Activated naive CD4-positive, alpha-beta T cell treated with anti-CD3 and anti-CD28 coated beads, Interleukin-2, amount 50 U/mL, for 24 hours (primary cell): ENCODE results near the gene ETV7.
"Not testable (repeated sequence)": the region's sequence is repeated elsewhere in the genome, so short reads cannot be mapped to it uniquely, and the experiment has no call there.

ENCODE experiments used
- H3K27ac Mint-ChIP-seq: one replicate; pipeline ENCODE4 v1.8.0; 2021; ENCODE audit warnings: mild to moderate bottlenecking, mixed read lengths
- H3K27me3 Mint-ChIP-seq: one replicate; pipeline ENCODE4 v1.8.0; 2021; ENCODE audit warnings: mixed read lengths
- H3K36me3 Mint-ChIP-seq: one replicate; pipeline ENCODE4 v1.8.0; 2021; ENCODE audit warnings: mixed read lengths
- H3K4me1 Mint-ChIP-seq: one replicate; pipeline ENCODE4 v1.8.0; 2021; ENCODE audit warnings: mixed read lengths
- H3K4me3 Mint-ChIP-seq: one replicate; pipeline ENCODE4 v1.8.0; 2021; ENCODE audit warnings: mild to moderate bottlenecking, mixed read lengths
- H3K9me3 Mint-ChIP-seq: one replicate; pipeline ENCODE4 v1.8.0; 2021; ENCODE audit warnings: mixed read lengths

Gene ETV7

GRCh38 chr6:36387440-36388303, at the start of gene ETV7:
Gene ETV7 (minus strand): TSS chr6:36387669. CDS start chr6:36387541, 128 bp downstream.
- peaks cover 33% of the 10 kb centered on the region for H3K4me1 Mint-ChIP-seq
- H3K27me3 Mint-ChIP-seq, result no peaks in the 10 kb centered on the region
- H3K4me3 Mint-ChIP-seq, result peak within 1 kb of the TSS; percentile 89
- no peaks in the 10 kb centered on the region for H3K36me3 Mint-ChIP-seq
- H3K9me3 Mint-ChIP-seq, result no peaks in the 10 kb centered on the region
- peak within 1 kb of the TSS; percentile 90 for H3K27ac Mint-ChIP-seq

DNA sequence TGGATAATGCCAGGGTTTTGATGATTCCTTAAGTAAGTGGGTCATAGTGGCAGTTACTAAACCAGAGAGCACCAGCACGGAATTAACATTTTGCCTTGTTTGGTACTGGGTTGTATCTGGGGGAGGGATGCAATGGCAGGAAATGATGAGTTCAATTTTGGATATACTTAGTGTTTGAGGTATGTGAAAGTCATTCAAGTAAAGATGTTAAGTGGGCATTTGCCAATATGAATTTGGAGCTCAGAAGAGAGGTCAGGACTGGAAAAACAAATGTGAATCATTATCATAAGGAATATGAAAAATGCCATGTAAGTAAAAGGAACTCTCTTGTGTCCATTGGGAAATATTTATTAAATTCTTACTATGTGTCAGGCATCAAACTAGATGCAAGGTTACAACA, 49.0 kb upstream of the ETV7 start:
- no peak overlapping the region for H3K27ac Mint-ChIP-seq
- peaks cover 8% of the 10 kb centered on the region for H3K4me1 Mint-ChIP-seq
- no peaks in the 10 kb centered on the region for H3K27me3 Mint-ChIP-seq
- H3K36me3 Mint-ChIP-seq, result no peaks in the 10 kb centered on the region
- no peaks in the 10 kb centered on the region for H3K9me3 Mint-ChIP-seq
- no peak overlapping the region for H3K4me3 Mint-ChIP-seq

DNA sequence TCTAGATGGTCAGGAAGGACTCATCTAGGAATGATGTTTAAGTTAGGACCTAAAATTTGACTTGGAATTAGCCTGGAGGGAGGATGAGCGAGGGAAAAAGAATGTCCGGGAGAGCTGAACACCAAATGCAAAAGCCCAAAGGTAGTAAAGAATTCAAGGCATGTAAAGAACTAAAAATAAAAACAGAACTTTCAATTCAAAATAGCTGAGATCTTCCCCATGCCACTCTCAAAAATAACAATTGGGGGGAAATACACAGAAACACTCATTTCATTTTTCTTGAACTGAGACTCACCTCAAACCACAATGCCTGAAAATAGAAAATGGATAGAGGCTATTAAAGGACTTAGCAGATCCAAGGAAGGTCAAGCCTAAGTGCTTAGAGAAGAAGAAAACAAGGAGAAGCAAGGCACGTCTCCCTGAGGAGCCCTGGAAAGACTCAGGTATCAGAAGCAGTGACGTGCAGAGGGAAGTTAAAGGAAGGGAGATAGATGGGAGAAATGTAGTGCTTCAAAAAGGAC, 44.7 kb upstream of the ETV7 start:
- no peaks in the 10 kb centered on the region for H3K9me3 Mint-ChIP-seq
- no peak overlapping the region for H3K4me3 Mint-ChIP-seq
- H3K27ac Mint-ChIP-seq, result no peak overlapping the region
- H3K4me1 Mint-ChIP-seq, result no peaks in the 10 kb centered on the region
- H3K36me3 Mint-ChIP-seq, result no peaks in the 10 kb centered on the region
- no peaks in the 10 kb centered on the region for H3K27me3 Mint-ChIP-seq

DNA sequence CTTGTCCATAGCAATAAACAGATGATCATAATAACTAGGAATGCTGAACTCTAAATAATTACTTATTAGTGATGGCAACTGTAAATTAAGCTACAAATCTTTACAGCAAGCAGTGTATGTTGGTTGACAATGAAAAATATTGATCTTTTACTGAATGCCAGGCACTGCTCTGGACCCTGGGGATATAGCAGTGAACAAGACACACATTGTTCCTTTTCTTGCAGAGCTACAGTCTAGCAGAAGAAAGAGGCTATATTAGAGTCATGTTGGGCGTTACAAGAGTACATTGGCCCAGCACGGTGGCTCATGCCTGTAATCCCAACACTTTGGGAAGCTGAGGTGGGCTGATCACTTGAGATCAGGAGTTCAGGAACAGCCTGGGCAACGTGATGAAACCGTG, 43.7 kb upstream of the ETV7 start:
- no peaks in the 10 kb centered on the region for H3K4me1 Mint-ChIP-seq
- no peaks in the 10 kb centered on the region for H3K27me3 Mint-ChIP-seq
- no peaks in the 10 kb centered on the region for H3K9me3 Mint-ChIP-seq
- H3K4me3 Mint-ChIP-seq, result no peak overlapping the region
- H3K36me3 Mint-ChIP-seq, result no peaks in the 10 kb centered on the region
- no peak overlapping the region for H3K27ac Mint-ChIP-seq

DNA sequence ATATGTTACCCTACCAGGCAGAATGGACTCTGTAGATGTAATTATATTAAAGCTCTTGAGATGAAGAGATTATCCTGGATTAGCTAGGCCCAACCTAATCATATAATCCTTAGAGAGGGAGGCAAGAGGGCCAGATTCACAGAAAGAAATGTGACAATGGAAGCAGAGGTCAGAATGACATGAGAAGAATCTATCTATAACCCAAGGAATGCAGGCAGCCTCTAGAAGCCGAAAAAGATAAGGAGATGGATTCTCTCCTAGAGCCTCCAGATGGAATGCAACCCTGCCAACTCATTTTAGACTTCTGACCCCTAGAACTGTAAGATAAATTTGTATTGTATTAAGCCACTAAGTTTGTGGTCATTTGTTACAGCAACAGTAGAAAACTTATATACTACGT, 42.9 kb upstream of the ETV7 start:
- H3K27me3 Mint-ChIP-seq, result no peaks in the 10 kb centered on the region
- H3K9me3 Mint-ChIP-seq, result no peaks in the 10 kb centered on the region
- H3K4me3 Mint-ChIP-seq, result no peak overlapping the region
- no peaks in the 10 kb centered on the region for H3K36me3 Mint-ChIP-seq
- H3K4me1 Mint-ChIP-seq, result no peaks in the 10 kb centered on the region
- H3K27ac Mint-ChIP-seq, result no peak overlapping the region

DNA sequence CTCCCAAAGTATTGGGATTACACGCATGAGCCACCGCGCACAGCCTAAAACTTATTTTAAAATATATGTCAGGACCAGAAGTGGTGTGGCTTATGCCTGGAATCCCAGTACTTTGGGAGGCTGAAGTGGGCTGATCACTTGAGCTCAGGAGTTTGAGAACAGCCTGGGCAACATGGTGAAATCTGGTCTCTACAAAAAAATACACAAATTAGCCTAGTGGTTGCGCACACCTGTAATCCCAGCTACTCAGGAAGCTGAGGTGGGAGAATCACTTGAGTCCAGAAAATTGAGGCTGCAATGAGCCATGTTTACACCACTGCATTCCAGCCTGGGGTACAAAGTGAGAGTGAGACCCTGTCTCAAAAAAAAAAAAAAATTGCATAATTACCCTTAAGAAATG, 41.4 kb upstream of the ETV7 start:
- H3K9me3 Mint-ChIP-seq, result no peaks in the 10 kb centered on the region
- H3K27ac Mint-ChIP-seq, result no peak overlapping the region
- peaks cover 2% of the 10 kb centered on the region for H3K4me1 Mint-ChIP-seq
- H3K36me3 Mint-ChIP-seq, result no peaks in the 10 kb centered on the region
- H3K4me3 Mint-ChIP-seq, result no peak overlapping the region
- H3K27me3 Mint-ChIP-seq, result no peaks in the 10 kb centered on the region

DNA sequence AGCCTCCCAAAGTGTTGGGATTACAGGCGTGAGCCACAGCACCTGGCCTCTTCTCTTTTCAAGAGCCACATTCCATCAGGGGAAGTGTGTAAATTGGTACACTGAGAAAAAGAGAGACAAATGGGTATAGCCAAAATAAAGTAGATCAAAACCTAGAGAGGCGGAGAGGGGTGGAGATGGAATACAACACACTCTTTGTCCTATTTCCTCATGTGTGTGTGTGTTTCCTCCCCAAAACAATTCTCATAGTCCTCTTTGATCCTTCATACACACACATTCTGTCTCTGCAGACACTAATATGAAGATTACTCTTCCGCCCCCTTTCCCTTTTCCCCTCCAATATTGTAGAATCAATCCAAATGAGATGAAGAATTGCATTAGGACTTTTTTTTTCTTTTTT, 39.2 kb upstream of the ETV7 start:
- Mint-ChIP-seq H3K9me3 (no peaks in the 10 kb centered on the region), H3K27ac (no peak overlapping the region), H3K4me3 (no peak overlapping the region), H3K4me1 (peaks cover 16% of the 10 kb centered on the region), H3K27me3 (no peaks in the 10 kb centered on the region), H3K36me3 (no peaks in the 10 kb centered on the region)

GRCh38 chr6:36423101-36423824, 35.8 kb upstream of the ETV7 start:
- Mint-ChIP-seq H3K9me3 (no peaks in the 10 kb centered on the region), H3K36me3 (no peaks in the 10 kb centered on the region), H3K27me3 (no peaks in the 10 kb centered on the region), H3K27ac (peak overlapping the region; percentile 96), H3K4me1 (peaks cover 16% of the 10 kb centered on the region), H3K4me3 (peak overlapping the region; percentile 94)

- peak overlapping the region; percentile 94 for H3K4me3 Mint-ChIP-seq
- no peaks in the 10 kb centered on the region for H3K36me3 Mint-ChIP-seq
- H3K27ac Mint-ChIP-seq, result peak overlapping the region; percentile 96
- peaks cover 16% of the 10 kb centered on the region for H3K4me1 Mint-ChIP-seq
- H3K27me3 Mint-ChIP-seq, result no peaks in the 10 kb centered on the region
- no peaks in the 10 kb centered on the region for H3K9me3 Mint-ChIP-seq
These were observed 35.2 kb upstream of the ETV7 start for GRCh38 chr6:36422714-36423100.

- H3K36me3 Mint-ChIP-seq, result no peaks in the 10 kb centered on the region
- no peak overlapping the region for H3K27ac Mint-ChIP-seq
- H3K4me1 Mint-ChIP-seq, result peaks cover 16% of the 10 kb centered on the region
- H3K27me3 Mint-ChIP-seq, result no peaks in the 10 kb centered on the region
- H3K9me3 Mint-ChIP-seq, result no peaks in the 10 kb centered on the region
- no peak overlapping the region for H3K4me3 Mint-ChIP-seq
These were observed 31.8 kb upstream of the ETV7 start for GRCh38 chr6:36419310-36419709.

GRCh38 chr6:36418558-36418957, 31.1 kb upstream of the ETV7 start:
- no peak overlapping the region for H3K27ac Mint-ChIP-seq
- no peaks in the 10 kb centered on the region for H3K27me3 Mint-ChIP-seq
- H3K9me3 Mint-ChIP-seq, result no peaks in the 10 kb centered on the region
- H3K36me3 Mint-ChIP-seq, result no peaks in the 10 kb centered on the region
- no peak overlapping the region for H3K4me3 Mint-ChIP-seq
- H3K4me1 Mint-ChIP-seq, result peaks cover 10% of the 10 kb centered on the region

DNA sequence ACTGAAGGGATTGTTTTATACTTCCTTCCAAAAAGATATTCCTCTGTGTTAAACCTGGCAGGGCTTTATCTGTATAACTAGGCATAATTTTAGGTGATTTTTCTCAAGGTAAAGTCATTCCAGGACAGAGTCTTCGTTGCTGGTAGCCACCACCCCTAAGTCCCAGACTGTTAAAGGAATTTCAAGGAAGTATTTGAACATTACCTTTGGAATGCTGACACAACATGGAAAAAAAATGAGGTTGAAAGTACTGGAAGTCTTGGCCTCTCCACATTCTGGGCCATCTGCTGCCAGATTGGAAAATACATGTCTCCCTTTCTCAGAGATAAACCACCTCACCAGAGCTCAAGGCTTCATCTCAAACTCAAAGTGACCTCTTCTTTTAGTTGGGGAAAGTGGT, 27.0 kb upstream of the ETV7 start:
- Mint-ChIP-seq H3K9me3 (no peaks in the 10 kb centered on the region), H3K36me3 (peaks cover 3% of the 10 kb centered on the region), H3K4me1 (no peaks in the 10 kb centered on the region), H3K27me3 (no peaks in the 10 kb centered on the region), H3K4me3 (no peak overlapping the region), H3K27ac (no peak overlapping the region)

DNA sequence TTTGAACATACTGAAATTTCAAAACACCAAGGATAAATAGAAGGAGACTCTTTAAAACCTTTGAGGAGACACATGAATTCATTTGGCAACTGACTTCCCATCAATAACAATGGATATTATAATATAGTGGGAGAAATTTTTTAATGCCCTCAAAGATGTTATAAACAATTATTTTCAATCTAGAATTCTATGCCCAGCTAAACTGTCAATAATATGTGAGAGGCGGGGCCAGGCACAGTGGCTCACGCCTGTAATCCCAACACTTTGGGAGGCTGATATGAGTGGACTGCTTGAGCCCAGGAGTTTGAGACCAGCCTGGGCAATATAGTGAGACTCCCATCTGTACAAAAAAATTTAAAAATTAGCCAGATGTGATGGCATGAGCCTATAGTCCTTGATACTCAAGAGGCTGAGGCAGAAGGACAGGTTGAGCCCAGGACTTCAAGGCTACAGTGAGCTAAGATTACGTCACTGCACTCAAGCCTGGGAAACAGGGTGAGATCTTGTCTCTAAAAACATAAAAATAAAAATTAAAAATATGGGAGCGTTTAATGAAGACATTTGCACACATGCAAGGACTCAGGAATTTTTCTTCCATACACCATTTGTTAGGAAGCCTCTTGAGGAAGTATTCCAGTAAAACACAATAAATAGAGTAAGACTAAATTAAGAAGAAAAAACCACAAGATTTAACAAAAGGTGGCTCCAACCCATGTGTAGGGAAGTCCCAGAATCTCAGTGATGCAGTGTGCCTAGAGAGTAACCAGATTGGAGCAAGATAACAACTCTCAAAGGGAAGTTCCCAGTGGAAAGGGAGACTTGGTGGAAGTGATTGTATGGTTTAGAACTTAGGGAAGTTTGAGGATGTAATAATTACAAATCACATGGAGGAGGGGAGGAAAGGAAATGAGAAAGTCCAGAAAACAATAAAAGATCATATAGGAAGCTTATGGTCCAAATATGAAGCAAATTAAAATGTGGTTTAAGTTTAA, 26.3 kb upstream of the ETV7 start:
- Mint-ChIP-seq H3K9me3 (no peaks in the 10 kb centered on the region), H3K4me3 (no peak overlapping the region), H3K36me3 (peaks cover 3% of the 10 kb centered on the region), H3K27ac (no peak overlapping the region), H3K27me3 (no peaks in the 10 kb centered on the region), H3K4me1 (no peaks in the 10 kb centered on the region)

- H3K27me3 Mint-ChIP-seq, H3K9me3 Mint-ChIP-seq, H3K36me3 Mint-ChIP-seq, H3K4me3 Mint-ChIP-seq, H3K27ac Mint-ChIP-seq, H3K4me1 Mint-ChIP-seq: not testable (repeated sequence)
These were observed 22.2 kb upstream of the ETV7 start for GRCh38 chr6:36409718-36410117.

GRCh38 chr6:36404164-36404563, 16.7 kb upstream of the ETV7 start:
- Mint-ChIP-seq H3K4me3 (no peak overlapping the region), H3K36me3 (no peaks in the 10 kb centered on the region), H3K4me1 (no peaks in the 10 kb centered on the region), H3K9me3 (no peaks in the 10 kb centered on the region), H3K27me3 (no peaks in the 10 kb centered on the region), H3K27ac (no peak overlapping the region)
